NK-92 treated with Interleukin-12 subunit alpha and Interleukin-12 subunit beta, amount 100 ng/mL, for 24 hours (cell line): ENCODE measurements around the gene RNASEH2B.

Experiments
- DNase-seq: peaks from one replicate; lab custom pipeline; 2025; lab: John Stamatoyannopoulos, UW

Gene RNASEH2B

GRCh38 chr13:50907781-50908180 lies 1.8 kb upstream of the RNASEH2B start:
- DNase-seq = no peak

- DNase-seq = no peak
Observed at GRCh38 chr13:50908371-50908770, 1.2 kb upstream of the RNASEH2B start.

- no peak for DNase-seq
Observed at GRCh38 chr13:50910485-50910805, 854 bp downstream of the RNASEH2B start.

GRCh38 chr13:50911081-50911631 lies 1.6 kb downstream of the RNASEH2B start:
- no peak for DNase-seq

- peak; percentile 90 for DNase-seq
Observed at GRCh38 chr13:50911937-50912795, 2.6 kb downstream of the RNASEH2B start.

- DNase-seq = no peak
Observed at GRCh38 chr13:50912851-50913250, 3.3 kb downstream of the RNASEH2B start.

GRCh38 chr13:50914176-50914700 lies 4.6 kb downstream of the RNASEH2B start:
- DNase-seq = no peak

- no peak for DNase-seq
Observed at GRCh38 chr13:50914848-50915247, 5.3 kb downstream of the RNASEH2B start.

GRCh38 chr13:50915565-50915964 lies 6.0 kb downstream of the RNASEH2B start:
- no peak for DNase-seq

GRCh38 chr13:50916701-50917184 lies 7.2 kb downstream of the RNASEH2B start:
- DNase-seq = no peak

- no peak for DNase-seq
Observed at GRCh38 chr13:50917572-50917971, 8.0 kb downstream of the RNASEH2B start.

GRCh38 chr13:50918567-50918966 lies 9.0 kb downstream of the RNASEH2B start:
- no peak for DNase-seq

- no peak for DNase-seq
Observed at GRCh38 chr13:50919277-50919676, 9.7 kb downstream of the RNASEH2B start.

GRCh38 chr13:50921706-50922105 lies 12.1 kb downstream of the RNASEH2B start:
- no peak for DNase-seq

- no peak for DNase-seq
Observed at GRCh38 chr13:50923272-50923671, 13.7 kb downstream of the RNASEH2B start.

GRCh38 chr13:50924025-50924424 lies 14.4 kb downstream of the RNASEH2B start:
- no peak for DNase-seq

GRCh38 chr13:50927701-50928100 lies 18.1 kb downstream of the RNASEH2B start:
- DNase-seq = no peak

- DNase-seq = no peak
Observed at GRCh38 chr13:50928102-50928501, 18.5 kb downstream of the RNASEH2B start.

- DNase-seq = no peak
Observed at GRCh38 chr13:50928659-50929462, 19.3 kb downstream of the RNASEH2B start.

- no peak for DNase-seq
Observed at GRCh38 chr13:50932091-50932490, 22.5 kb downstream of the RNASEH2B start.

- DNase-seq = no peak
Observed at GRCh38 chr13:50934735-50935435, 25.3 kb downstream of the RNASEH2B start.

GRCh38 chr13:50936679-50937078 lies 27.1 kb downstream of the RNASEH2B start:
- no peak for DNase-seq
